ENCODE measurements around the gene EPHB6. TPM values are rescaled to one million over a fixed set of nuclear protein-coding genes. Genes with fewer than 3 reads are reported as not detected.

EPHB6 gene
- total RNA-seq, 3 donors from 2014 or later, result 5.2 to 29.8 (median 29.6) TPM

- no peak for TF ChIP-seq CTCF (IDR thresholded peaks at IDR 0.05)
- no peak for TF ChIP-seq POLR2AphosphoS5 (IDR thresholded peaks at IDR 0.05)
- no peak for TF ChIP-seq POLR2A (IDR thresholded peaks at IDR 0.05)
- DNase-seq (ENCODE audit: low spot score in 2 of 2), result no peak
- H3K27me3 ChIP-seq, result peaks cover 0 to 16% of the 10 kb centered on the region in 2 donors
- H3K36me3 ChIP-seq, result no peaks in the 10 kb centered on the region
- H3K9me3 ChIP-seq, result no peaks in the 10 kb centered on the region
- intact Hi-C loops (cut with DNase I; ENCODE audit: low total_unique reads), result no loop called here
- H3K27ac ChIP-seq, result no peak overlapping the region
- no peak overlapping the region for H3K4me3 ChIP-seq
- no peaks in the 10 kb centered on the region for H3K4me1 ChIP-seq
Observed at GRCh38 chr7:142808461-142808801, 46.4 kb upstream of the EPHB6 start.

GRCh38 chr7:142808802-142809583, 45.9 kb upstream of the EPHB6 start:
- Histone ChIP-seq H3K4me3 (no peak overlapping the region), H3K4me1 (no peaks in the 10 kb centered on the region), H3K9me3 (no peaks in the 10 kb centered on the region), H3K36me3 (no peaks in the 10 kb centered on the region), H3K27me3 (peaks cover 0 to 16% of the 10 kb centered on the region in 2 donors), H3K27ac (no peak overlapping the region)
- peak in 1 of 2 donors; percentile 24 for DNase-seq (ENCODE audit: low spot score in 2 of 2)
- TF ChIP-seq POLR2A (IDR thresholded peaks at IDR 0.05), result no peak
- no peak for TF ChIP-seq POLR2AphosphoS5 (IDR thresholded peaks at IDR 0.05)
- TF ChIP-seq CTCF (IDR thresholded peaks at IDR 0.05), result no peak
- intact Hi-C loops (cut with DNase I; ENCODE audit: low total_unique reads), result no loop called here

- no peak for DNase-seq (ENCODE audit: low spot score in 2 of 2)
- H3K9me3 ChIP-seq, result no peaks in the 10 kb centered on the region
- H3K4me1 ChIP-seq, result no peaks in the 10 kb centered on the region
- TF ChIP-seq POLR2A (IDR thresholded peaks at IDR 0.05) (no peak), CTCF (IDR thresholded peaks at IDR 0.05) (no peak), POLR2AphosphoS5 (IDR thresholded peaks at IDR 0.05) (no peak)
- no peak overlapping the region for H3K4me3 ChIP-seq
- intact Hi-C loops (cut with DNase I; ENCODE audit: low total_unique reads), result no loop called here
- H3K27me3 ChIP-seq, result peaks cover 0 to 16% of the 10 kb centered on the region in 2 donors
- H3K27ac ChIP-seq, result no peak overlapping the region
- H3K36me3 ChIP-seq, result no peaks in the 10 kb centered on the region
Observed at GRCh38 chr7:142809671-142810070, 45.2 kb upstream of the EPHB6 start.

GRCh38 chr7:142811154-142811737, 43.6 kb upstream of the EPHB6 start:
- TF ChIP-seq POLR2AphosphoS5 (IDR thresholded peaks at IDR 0.05), result no peak
- TF ChIP-seq CTCF (IDR thresholded peaks at IDR 0.05), result peak in 2 of 3 donors; percentile 40 to 47
- intact Hi-C loops (cut with DNase I; ENCODE audit: low total_unique reads), result no loop called here
- Histone ChIP-seq H3K4me3 (no peak overlapping the region), H3K27me3 (peaks cover 0 to 16% of the 10 kb centered on the region in 2 donors), H3K4me1 (no peaks in the 10 kb centered on the region), H3K27ac (no peak overlapping the region), H3K36me3 (no peaks in the 10 kb centered on the region), H3K9me3 (no peaks in the 10 kb centered on the region)
- no peak for DNase-seq (ENCODE audit: low spot score in 2 of 2)

GRCh38 chr7:142812437-142813215, 42.2 kb upstream of the EPHB6 start:
- H3K36me3 ChIP-seq, result no peaks in the 10 kb centered on the region
- no peaks in the 10 kb centered on the region for H3K4me1 ChIP-seq
- H3K27ac ChIP-seq, result no peak overlapping the region
- H3K4me3 ChIP-seq, result no peak overlapping the region
- peaks cover 0 to 18% of the 10 kb centered on the region in 2 donors for H3K27me3 ChIP-seq
- intact Hi-C loops (cut with DNase I; ENCODE audit: low total_unique reads), result no loop called here
- TF ChIP-seq CTCF (IDR thresholded peaks at IDR 0.05), result no peak
- no peak for TF ChIP-seq POLR2AphosphoS5 (IDR thresholded peaks at IDR 0.05)
- no peak for TF ChIP-seq POLR2A (IDR thresholded peaks at IDR 0.05)
- no peaks in the 10 kb centered on the region for H3K9me3 ChIP-seq
- DNase-seq (ENCODE audit: low spot score in 2 of 2), result no peak

All from breast epithelium (tissue), 4 donors.